Panc1 (cell line): ENCODE measurements around the gene RNF114.

ENCODE experiments used
- CTCF ChIP-seq: fragments of 450-650 bp; IDR thresholded peaks from 2 replicates; pipeline ENCODE4 v1.5.1; 2017; ENCODE audit warnings: mild to moderate bottlenecking
- POLR2AphosphoS5 ChIP-seq: IDR thresholded peaks from 2 replicates; pipeline ENCODE4 v1.6.1; 2012; ENCODE audit warnings: mild to moderate bottlenecking, low read depth, low read length, moderate library complexity
- REST ChIP-seq, 2 experiments: IDR thresholded peaks; 2 replicates each; pipeline ENCODE4 v1.6.1; 2011 to 2012; ENCODE audit warnings: low read depth in 2 of 2, control low read depth in 1 of 2, low read length in 1 of 2, mild to moderate bottlenecking in 1 of 2, moderate library complexity in 1 of 2; ENCODE audit not compliant: insufficient read depth in 1 of 2
- SIN3A ChIP-seq: IDR thresholded peaks from 2 replicates; pipeline ENCODE4 v1.6.1; 2012; ENCODE audit warnings: low read depth, mild to moderate bottlenecking, low read length, moderate library complexity, borderline replicate concordance; ENCODE audit not compliant: insufficient read depth
- TCF7L2 ChIP-seq: IDR thresholded peaks from 2 replicates; pipeline ENCODE4 v1.6.1; 2011; ENCODE audit warnings: mild to moderate bottlenecking, low read depth, low read length, inconsistent platforms

- TF ChIP-seq CTCF (no peak), POLR2AphosphoS5 (no peak), SIN3A (no peak), REST (IDR thresholded peaks at IDR 0.05; ENCODE audit: insufficient read depth in 1 of 2, low read depth in 2 of 2, low read length in 1 of 2) (no peak), TCF7L2 (no peak)
Observed at GRCh38 chr20:49919461-49919860, 16.7 kb upstream of the RNF114 start.
